Superior temporal gyrus (tissue), 1 donor: ENCODE results near the gene KIF20A.
"Not testable (repeated sequence)": the region's sequence is repeated elsewhere in the genome, so short reads cannot be mapped to it uniquely, and the experiment has no call there.

Source experiments
- DNase-seq: peaks from one replicate; pipeline ENCODE4 v3.0.0-alpha.2; 2016; ENCODE audit errors: extremely low spot score

The KIF20A gene

GRCh38 chr5:138186002-138186447 is 7.1 kb downstream of the KIF20A start:
- DNase-seq = no peak

GRCh38 chr5:138188626-138189025 is 9.7 kb downstream of the KIF20A start:
- DNase-seq = no peak

- DNase-seq = no peak
These were observed 13.9 kb downstream of the KIF20A start for GRCh38 chr5:138192826-138193225.

GRCh38 chr5:138193859-138194258 is 14.9 kb downstream of the KIF20A start:
- not testable (repeated sequence) for DNase-seq

GRCh38 chr5:138210985-138211384 is 32.1 kb downstream of the KIF20A start:
- DNase-seq = no peak

- no peak for DNase-seq
These were observed 33.9 kb downstream of the KIF20A start for GRCh38 chr5:138212828-138213160.

- peak; percentile 99 for DNase-seq
These were observed 34.5 kb downstream of the KIF20A start, which contains the start of gene CDC23 for GRCh38 chr5:138213161-138214029. Gene CDC23 (minus strand): TSS chr5:138213323. CDS start chr5:138213312, 11 bp downstream.

GRCh38 chr5:138216799-138217198 is 37.9 kb downstream of the KIF20A start:
- no peak for DNase-seq

GRCh38 chr5:138223532-138223931 is 44.6 kb downstream of the KIF20A start:
- DNase-seq = no peak

GRCh38 chr5:138224712-138225111 is 45.8 kb downstream of the KIF20A start:
- DNase-seq = no peak

- no peak for DNase-seq
These were observed 48.0 kb downstream of the KIF20A start for GRCh38 chr5:138226910-138227309.

GRCh38 chr5:138229387-138229786 is 50.5 kb downstream of the KIF20A start:
- no peak for DNase-seq

- DNase-seq = no peak
These were observed 51.3 kb downstream of the KIF20A start for GRCh38 chr5:138230261-138230660.

- no peak for DNase-seq
These were observed 52.2 kb downstream of the KIF20A start for GRCh38 chr5:138230981-138231589.

- DNase-seq = no peak
These were observed 54.4 kb downstream of the KIF20A start for GRCh38 chr5:138233280-138233679.

- no peak for DNase-seq
These were observed 55.7 kb downstream of the KIF20A start for GRCh38 chr5:138234651-138235050.
